IMR-90 (cell line): ENCODE data around the gene USH2A.

Experiments
- RAD21 ChIP-seq: IDR thresholded peaks from 2 replicates; pipeline ENCODE4 v1.6.1; 2012; ENCODE audit warnings: low read length, improper control_type of control experiment
- RFX5 ChIP-seq: IDR thresholded peaks from 2 replicates; pipeline ENCODE4 v1.8.0; 2012; ENCODE audit warnings: low read depth, mild to moderate bottlenecking, low read length, moderate library complexity
- TF ChIP-seq, protein P1 (sequence below): conservative IDR thresholded peaks from 2 replicates; pipeline ENCODE4 v1.5.1; 2012; ENCODE audit warnings: mild to moderate bottlenecking, low read depth, low read length, improper control_type of control experiment

DNA sequence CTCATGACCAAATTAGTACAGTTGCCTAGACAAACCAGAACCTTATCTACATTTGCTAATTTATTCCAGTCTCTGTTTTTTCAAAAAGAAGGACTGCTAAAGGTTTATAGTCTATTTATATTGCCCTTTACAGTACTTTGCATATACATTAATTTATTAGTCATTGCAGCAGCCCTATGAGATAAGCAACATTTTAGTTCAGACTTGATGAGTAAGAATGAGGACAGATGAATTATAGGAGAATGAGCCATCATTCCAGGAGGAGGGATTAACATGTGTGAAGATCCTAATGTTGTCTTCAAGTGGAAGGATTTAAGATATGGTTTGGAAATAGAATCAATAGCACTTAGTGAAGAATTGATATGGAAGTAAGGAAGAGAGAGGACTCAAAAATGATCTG lies 703.7 kb downstream of the USH2A start:
- no peak for TF ChIP-seq RFX5
- TF ChIP-seq RAD21, result no peak
- TF ChIP-seq, protein P1, sequence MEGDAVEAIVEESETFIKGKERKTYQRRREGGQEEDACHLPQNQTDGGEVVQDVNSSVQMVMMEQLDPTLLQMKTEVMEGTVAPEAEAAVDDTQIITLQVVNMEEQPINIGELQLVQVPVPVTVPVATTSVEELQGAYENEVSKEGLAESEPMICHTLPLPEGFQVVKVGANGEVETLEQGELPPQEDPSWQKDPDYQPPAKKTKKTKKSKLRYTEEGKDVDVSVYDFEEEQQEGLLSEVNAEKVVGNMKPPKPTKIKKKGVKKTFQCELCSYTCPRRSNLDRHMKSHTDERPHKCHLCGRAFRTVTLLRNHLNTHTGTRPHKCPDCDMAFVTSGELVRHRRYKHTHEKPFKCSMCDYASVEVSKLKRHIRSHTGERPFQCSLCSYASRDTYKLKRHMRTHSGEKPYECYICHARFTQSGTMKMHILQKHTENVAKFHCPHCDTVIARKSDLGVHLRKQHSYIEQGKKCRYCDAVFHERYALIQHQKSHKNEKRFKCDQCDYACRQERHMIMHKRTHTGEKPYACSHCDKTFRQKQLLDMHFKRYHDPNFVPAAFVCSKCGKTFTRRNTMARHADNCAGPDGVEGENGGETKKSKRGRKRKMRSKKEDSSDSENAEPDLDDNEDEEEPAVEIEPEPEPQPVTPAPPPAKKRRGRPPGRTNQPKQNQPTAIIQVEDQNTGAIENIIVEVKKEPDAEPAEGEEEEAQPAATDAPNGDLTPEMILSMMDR, result no peak
